ENCODE results near the gene PADI1. TPM values are rescaled to one million over a fixed set of nuclear protein-coding genes. Genes with fewer than 3 reads are reported as not detected.

The PADI1 gene
- total RNA-seq, 2 experiments from 2014 or later = not detected

GRCh38 chr1:17277511-17278159 lies 72.7 kb downstream of the PADI1 start:
- no peak overlapping the region for H3K4me2 ChIP-seq (ENCODE audit: low read length)
- CTCF ChIA-PET (ENCODE audit: unreplicated experiment) = no interaction called here
- POLR2A ChIA-PET = no interaction called here
- no peaks in the 10 kb centered on the region for H4K20me1 ChIP-seq (ENCODE audit: insufficient read depth, low read length)
- no peaks in the 10 kb centered on the region for H3K36me3 ChIP-seq (ENCODE audit: insufficient read depth, low read length)
- no peak overlapping the region for H3K27ac ChIP-seq (ENCODE audit: low read depth, low read length, poor library complexity, severe bottlenecking)
- no peak for DNase-seq (ENCODE audit: low spot score)
- H3K9me2 ChIP-seq (ENCODE audit: insufficient read depth, low read length) = no peaks in the 10 kb centered on the region
- no peaks in the 10 kb centered on the region for H3K4me1 ChIP-seq (ENCODE audit: insufficient read depth, low read length, poor library complexity, severe bottlenecking)
- no peaks in the 10 kb centered on the region for H3K79me2 ChIP-seq (ENCODE audit: insufficient read depth, low read depth, low read length)
- no peak for TF ChIP-seq CTCF (conservative IDR thresholded peaks at IDR 0.05; ENCODE audit: low read length)
- no peak for TF ChIP-seq EZH2phosphoT487 (IDR thresholded peaks at IDR 0.05; ENCODE audit: borderline replicate concordance, low read depth, low read length)
- intact Hi-C loops (cut with micrococcal nuclease; ENCODE audit: unreplicated experiment) = no loop called here
- H3K4me3 ChIP-seq (ENCODE audit: low read depth, low read length, poor library complexity, severe bottlenecking) = no peak overlapping the region
- BruUV-seq (replicated peaks) = no TSS peak
- H3K9me3 ChIP-seq (ENCODE audit: low read length) = no peaks in the 10 kb centered on the region
- H2AFZ ChIP-seq (ENCODE audit: low read length) = no peak overlapping the region

- Histone ChIP-seq H3K27ac (ENCODE audit: low read depth, low read length, poor library complexity, severe bottlenecking) (no peak overlapping the region), H3K4me3 (ENCODE audit: low read depth, low read length, poor library complexity, severe bottlenecking) (no peak overlapping the region), H3K36me3 (ENCODE audit: insufficient read depth, low read length) (no peaks in the 10 kb centered on the region), H3K4me1 (ENCODE audit: insufficient read depth, low read length, poor library complexity, severe bottlenecking) (no peaks in the 10 kb centered on the region), H3K79me2 (ENCODE audit: insufficient read depth, low read depth, low read length) (no peaks in the 10 kb centered on the region), H4K20me1 (ENCODE audit: insufficient read depth, low read length) (no peaks in the 10 kb centered on the region), H3K4me2 (ENCODE audit: low read length) (no peak overlapping the region), H2AFZ (ENCODE audit: low read length) (no peak overlapping the region), H3K9me3 (ENCODE audit: low read length) (no peaks in the 10 kb centered on the region), H3K9me2 (ENCODE audit: insufficient read depth, low read length) (no peaks in the 10 kb centered on the region)
- no peak for DNase-seq (ENCODE audit: low spot score)
- TF ChIP-seq EZH2phosphoT487 (IDR thresholded peaks at IDR 0.05; ENCODE audit: borderline replicate concordance, low read depth, low read length) = no peak
- no peak for TF ChIP-seq CTCF (conservative IDR thresholded peaks at IDR 0.05; ENCODE audit: low read length)
- intact Hi-C loops (cut with micrococcal nuclease; ENCODE audit: unreplicated experiment) = no loop called here
- ChIA-PET POLR2A (no interaction called here), CTCF (ENCODE audit: unreplicated experiment) (no interaction called here)
- no TSS peak for BruUV-seq (replicated peaks)
Observed at GRCh38 chr1:17278996-17279830, 74.3 kb downstream of the PADI1 start.

- no peak for DNase-seq (ENCODE audit: low spot score)
- Histone ChIP-seq H3K9me2 (ENCODE audit: insufficient read depth, low read length) (no peaks in the 10 kb centered on the region), H3K27ac (ENCODE audit: low read depth, low read length, poor library complexity, severe bottlenecking) (no peak overlapping the region), H2AFZ (ENCODE audit: low read length) (no peak overlapping the region), H3K36me3 (ENCODE audit: insufficient read depth, low read length) (no peaks in the 10 kb centered on the region), H3K4me3 (ENCODE audit: low read depth, low read length, poor library complexity, severe bottlenecking) (no peak overlapping the region), H3K9me3 (ENCODE audit: low read length) (no peaks in the 10 kb centered on the region), H4K20me1 (ENCODE audit: insufficient read depth, low read length) (no peaks in the 10 kb centered on the region), H3K79me2 (ENCODE audit: insufficient read depth, low read depth, low read length) (no peaks in the 10 kb centered on the region), H3K4me2 (ENCODE audit: low read length) (no peak overlapping the region), H3K4me1 (ENCODE audit: insufficient read depth, low read length, poor library complexity, severe bottlenecking) (no peaks in the 10 kb centered on the region)
- no TSS peak for BruUV-seq (replicated peaks)
- TF ChIP-seq CTCF (conservative IDR thresholded peaks at IDR 0.05; ENCODE audit: low read length) (no peak), EZH2phosphoT487 (IDR thresholded peaks at IDR 0.05; ENCODE audit: borderline replicate concordance, low read depth, low read length) (no peak)
- ChIA-PET CTCF (ENCODE audit: unreplicated experiment) (no interaction called here), POLR2A (no interaction called here)
- intact Hi-C loops (cut with micrococcal nuclease; ENCODE audit: unreplicated experiment) = no loop called here
Observed at GRCh38 chr1:17280436-17280835, 75.5 kb downstream of the PADI1 start.
